NK-92 (cell line): Measurements from ENCODE around the gene TXN2.
"Not testable (repeated sequence)": the region's sequence is repeated elsewhere in the genome, so short reads cannot be mapped to it uniquely, and the experiment has no call there.

Experiments
- DNase-seq: peaks from one replicate; lab custom pipeline; 2025; ENCODE audit not compliant: unreplicated experiment; lab: John Stamatoyannopoulos, UW

The TXN2 gene

GRCh38 chr22:36432592-36433317, 48.7 kb downstream of the TXN2 start:
- DNase-seq, result no peak

- no peak for DNase-seq
These were observed 49.5 kb downstream of the TXN2 start for GRCh38 chr22:36431977-36432376.

- no peak for DNase-seq
These were observed 50.6 kb downstream of the TXN2 start for GRCh38 chr22:36430863-36431262.

GRCh38 chr22:36427952-36428351, 53.5 kb downstream of the TXN2 start:
- not testable (repeated sequence) for DNase-seq

GRCh38 chr22:36425977-36426523, 55.4 kb downstream of the TXN2 start:
- no peak for DNase-seq

- DNase-seq, result no peak
These were observed 56.4 kb downstream of the TXN2 start for GRCh38 chr22:36424901-36425579.

- not testable (repeated sequence) for DNase-seq
These were observed 57.0 kb downstream of the TXN2 start for GRCh38 chr22:36424466-36424865.

DNA sequence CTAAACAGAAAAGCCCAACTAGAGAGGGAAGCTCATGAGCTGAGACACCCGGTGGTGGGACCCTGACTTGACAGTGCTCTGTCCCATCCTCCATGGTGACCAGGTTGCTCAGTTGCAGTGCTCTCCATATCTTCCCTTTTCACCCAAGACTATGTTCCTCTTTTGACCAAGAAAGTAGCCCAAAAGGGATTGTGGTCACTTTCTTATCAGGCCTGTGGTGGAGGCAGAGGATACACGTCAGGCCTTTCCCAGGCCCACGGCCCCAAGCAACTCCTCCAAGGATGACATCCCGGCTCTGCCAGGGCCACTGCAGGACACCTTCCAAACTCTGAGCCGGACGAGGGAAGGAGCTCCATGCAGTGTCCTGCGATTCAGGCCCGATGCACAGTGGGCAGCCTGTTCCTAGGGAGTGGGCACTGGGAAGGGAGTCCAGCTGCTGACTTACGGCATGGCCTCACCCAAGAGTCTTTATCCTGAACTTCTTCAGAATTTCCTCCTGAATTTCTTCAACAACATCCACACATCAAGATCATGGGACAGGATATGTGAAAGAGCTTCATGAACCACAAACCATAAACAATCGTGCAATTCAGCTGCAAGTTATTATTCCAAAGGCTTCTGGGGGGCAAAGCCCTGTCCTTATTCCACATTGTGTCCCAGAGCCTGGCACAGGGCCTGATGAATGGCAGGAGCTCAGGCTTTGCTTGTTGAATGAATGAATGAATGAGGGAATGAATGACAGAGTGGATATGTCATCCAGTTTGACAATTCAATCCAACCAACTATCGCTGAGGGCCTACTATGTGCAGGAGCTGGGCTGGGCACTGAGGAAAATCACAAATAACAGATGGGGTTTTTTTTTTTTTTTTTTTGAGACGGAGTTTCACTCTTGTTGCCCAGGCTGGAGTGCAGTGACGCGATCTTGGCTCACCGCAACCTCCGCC, 57.7 kb downstream of the TXN2 start:
- no peak for DNase-seq

- DNase-seq, result no peak
These were observed 59.0 kb downstream of the TXN2 start for GRCh38 chr22:36422287-36423014.

DNA sequence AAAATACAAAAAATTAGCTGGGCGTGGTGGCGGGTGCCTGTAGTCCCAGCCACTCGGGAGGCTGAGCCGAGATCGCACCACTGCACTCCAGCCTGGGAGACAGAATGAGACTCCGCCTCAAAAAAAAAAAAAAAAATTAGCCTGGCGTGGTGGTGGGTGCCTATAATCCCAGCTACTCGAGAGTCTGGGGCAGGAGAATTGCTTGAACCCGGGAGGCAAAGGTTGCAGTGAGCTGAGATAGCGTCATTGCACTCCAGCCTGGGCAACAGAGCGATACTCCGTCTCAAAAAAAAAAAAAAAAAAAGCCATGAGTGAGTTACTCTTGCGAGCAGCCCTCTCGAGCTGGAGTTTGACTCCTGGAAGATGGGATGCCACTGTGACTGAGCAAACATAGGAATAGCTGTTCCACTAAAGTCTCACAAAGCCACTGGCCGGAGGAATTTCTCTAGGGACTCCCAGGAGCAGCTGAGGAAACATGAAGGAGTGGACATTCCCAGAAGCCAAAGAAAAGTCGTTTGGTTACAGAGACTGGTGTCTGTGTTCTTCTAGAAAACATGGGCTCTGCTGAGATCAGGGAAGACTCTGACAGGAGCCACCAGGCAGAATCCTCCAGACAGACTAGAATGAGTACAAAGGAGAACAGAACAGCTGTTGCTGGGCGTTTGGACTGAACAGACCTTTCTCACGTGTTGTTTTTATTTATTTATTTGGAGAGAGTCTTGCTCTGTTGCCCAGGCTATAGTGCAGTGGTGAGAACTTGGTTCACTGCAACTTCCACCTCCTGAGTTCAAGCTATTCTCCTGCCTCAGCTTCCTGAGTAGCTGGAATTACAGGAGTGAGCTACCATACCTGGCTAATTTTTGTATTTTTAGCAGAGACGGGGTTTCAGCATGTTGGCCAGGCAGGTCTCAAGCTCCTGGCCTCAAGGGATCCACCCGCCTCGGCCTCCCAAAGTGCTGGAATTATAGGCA, 61.2 kb downstream of the TXN2 start:
- DNase-seq, result no peak

- DNase-seq, result no peak
These were observed 62.1 kb downstream of the TXN2 start for GRCh38 chr22:36419177-36419911.

DNA sequence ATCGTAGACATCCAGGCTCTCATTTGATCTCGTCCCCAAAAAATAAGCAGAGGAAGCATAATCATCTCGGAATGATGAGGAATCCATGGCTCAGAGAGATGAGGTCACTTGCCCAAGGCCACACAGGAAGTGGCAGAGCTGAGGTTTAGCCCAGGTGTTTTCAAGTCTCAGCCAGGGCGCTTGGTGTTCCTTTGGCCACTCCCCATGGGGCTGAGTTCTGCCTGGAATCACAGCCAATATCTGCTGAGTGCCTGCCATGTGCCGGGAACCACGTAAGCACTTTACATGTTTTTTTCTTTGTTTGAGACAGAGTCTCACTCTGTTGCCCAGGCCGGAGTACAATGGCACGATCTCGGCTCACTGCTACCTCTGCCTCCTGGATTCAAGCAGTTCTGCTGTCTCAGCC, 64.2 kb downstream of the TXN2 start:
- no peak for DNase-seq
